Measurements from ENCODE around the gene BBS2. TPM values are rescaled to one million over a fixed set of nuclear protein-coding genes. Genes with fewer than 3 reads are reported as not detected.

Gene BBS2
- total and polyA plus RNA-seq, 9 of the 15 experiments (the other 6 are each of a cell fraction or from before 2014, with no cell fraction given), result 4.2 to 22.7 (median 10.2) TPM

DNA sequence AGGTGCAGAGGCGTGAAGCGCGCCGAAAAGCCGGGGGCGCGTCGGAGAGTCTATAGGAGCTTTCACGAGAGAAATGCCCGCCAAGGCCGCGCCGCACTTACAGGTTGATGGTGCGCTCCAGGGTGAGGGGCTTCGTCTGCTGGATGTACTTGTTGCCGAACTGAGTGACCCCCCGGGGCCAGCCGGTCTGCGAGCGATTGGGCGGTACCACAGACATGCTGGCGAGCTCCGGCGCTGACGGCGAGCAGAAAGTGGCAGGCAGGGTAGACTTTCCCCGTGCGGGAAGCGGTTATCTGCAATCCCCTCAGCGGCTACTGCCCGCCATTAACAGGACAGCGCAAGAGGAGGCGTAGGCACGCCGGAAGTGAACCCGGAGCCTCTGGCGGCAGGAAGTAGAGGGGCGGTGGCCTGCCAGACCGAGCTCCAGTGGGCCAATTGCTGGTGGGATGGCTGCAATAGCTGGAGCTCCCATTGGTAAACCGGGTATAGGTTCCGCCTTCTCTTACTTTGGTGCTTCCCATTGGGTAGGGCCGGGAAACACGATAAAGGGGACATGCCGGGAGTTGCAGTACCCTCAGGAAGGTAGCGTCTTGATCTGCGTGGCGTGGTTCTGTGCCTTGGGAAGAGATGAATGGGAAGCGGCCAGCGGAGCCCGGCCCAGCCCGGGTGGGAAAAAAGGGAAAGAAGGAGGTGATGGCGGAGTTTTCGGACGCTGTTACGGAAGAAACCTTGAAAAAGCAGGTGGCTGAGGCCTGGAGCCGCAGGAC, 68.7 kb downstream of the BBS2 start, which contains the start of the genes NUDT21 and OGFOD1:
TSS of gene NUDT21 (minus strand) at position 347 of the 767 bp plus-strand sequence. CDS start at position 217, 130 bp downstream.
TSS of gene OGFOD1 (plus strand) at position 569 of the 767 bp plus-strand sequence. CDS start at position 628, 59 bp downstream.
- Histone ChIP-seq H3K27ac (ENCODE audit: extremely low read depth, low read depth, low read length) (peak within 1 kb of the TSS; percentile 88), H3K36me3 (ENCODE audit: control insufficient read depth, insufficient read depth, low read length) (peaks cover 55% of the 10 kb centered on the region), H3K4me3 (peak within 1 kb of the TSS; percentile 89), H3K9me1 (ENCODE audit: control insufficient read depth, insufficient read depth, low read length) (no peaks in the 10 kb centered on the region), H3K4me2 (ENCODE audit: insufficient read depth, low read length) (peak within 1 kb of the TSS; percentile 95), H4K20me1 (replicated peaks; ENCODE audit: control insufficient read depth, insufficient read depth, low read length) (peaks cover 18% of the 10 kb centered on the region), H3K79me2 (ENCODE audit: control insufficient read depth, insufficient read depth, low read length) (peaks cover 76% of the 10 kb centered on the region), H3K4me1 (replicated peaks in 1 of 2; ENCODE audit: control insufficient read depth in 2 of 2, insufficient read depth in 2 of 2, low read length in 2 of 2) (peaks cover 0 to 16% of the 10 kb centered on the region in 2 experiments; a peak in 4 of 5 replicates), H3K27me3 (ENCODE audit: control insufficient read depth in 2 of 2, insufficient read depth in 2 of 2, low read length in 2 of 2) (no peaks in the 10 kb centered on the region), H2AFZ (ENCODE audit: low read depth, low read length) (peak within 1 kb of the TSS; percentile 92), H3K9ac (ENCODE audit: insufficient read depth in 1 of 2, low read depth in 2 of 2, low read length in 2 of 2) (peak within 1 kb of the TSS; percentile 93 to 98), H3K9me3 (replicated peaks; ENCODE audit: control insufficient read depth, insufficient read depth, low read depth, low read length) (no peaks in the 10 kb centered on the region)
- DNase-seq (ENCODE audit: extremely low read depth in 1 of 4, low spot score in 3 of 4), result peak; percentile 96 to 99 (median 97)
- ATAC-seq, result peak; percentile 98
- no TSS peak for BruUV-seq (replicated peaks)
- peak; percentile 98 for FAIRE-seq
- CTCF ChIA-PET (ENCODE audit: low intra/inter-chr PET ratio), result no interaction called here
- POLR2A ChIA-PET, result interaction anchor here (0.6 to 2.9 kb wide), 14 partner anchors 9 to 154 kb away, joined by 3 to 17 read pairs (median 4); no protein-coding TSS in a partner anchor
- intact Hi-C loops (cut with micrococcal nuclease), result no loop called here
- in situ Hi-C loops (cut with MboI), result no loop called here
- WGBS (ENCODE audit: insufficient coverage, low coverage, missing lambda C conversion rate), result under 1% methylated on average over 55 of the region's 56 CpGs
- TF ChIP-seq SAP30 (IDR thresholded peaks at IDR 0.05; ENCODE audit: borderline replicate concordance, insufficient read depth, low read depth, low read length, poor library complexity, severe bottlenecking) (peak; percentile 85), ELF4 (CRISPR knock-in tag; IDR thresholded peaks at IDR 0.05) (peak; percentile 74; the same call in 1 of the 2 replicates), IRF9 (tag; IDR thresholded peaks at IDR 0.05) (no peak), RBBP5 (IDR thresholded peaks at IDR 0.05; ENCODE audit: borderline replicate concordance, insufficient read depth, low read length, poor library complexity, severe bottlenecking) (peak; percentile 90), ZC3H8 (IDR thresholded peaks at IDR 0.05) (no peak), FOSL1 (tag; conservative IDR thresholded peaks at IDR 0.05) (no peak), SMAD4 (CRISPR knock-in tag; conservative IDR thresholded peaks at IDR 0.05) (0 out of 2 replicates have a peak, but pooled peaks have one; percentile 24), RBM34 (IDR thresholded peaks at IDR 0.05; ENCODE audit: borderline replicate concordance, insufficient read depth, low read length) (no peak), ASH1L (IDR thresholded peaks at IDR 0.05; ENCODE audit: borderline replicate concordance, low read depth, partially characterized antibody) (peak; percentile 92), ILK (tag; IDR thresholded peaks at IDR 0.05; ENCODE audit: borderline replicate concordance, low read depth) (no peak), SAFB (IDR thresholded peaks at IDR 0.05; ENCODE audit: borderline replicate concordance, low read depth, low read length) (no peak), XRCC5 (IDR thresholded peaks at IDR 0.05; ENCODE audit: low read depth, low read length) (no peak)
- TF ChIP-seq, protein P1, sequence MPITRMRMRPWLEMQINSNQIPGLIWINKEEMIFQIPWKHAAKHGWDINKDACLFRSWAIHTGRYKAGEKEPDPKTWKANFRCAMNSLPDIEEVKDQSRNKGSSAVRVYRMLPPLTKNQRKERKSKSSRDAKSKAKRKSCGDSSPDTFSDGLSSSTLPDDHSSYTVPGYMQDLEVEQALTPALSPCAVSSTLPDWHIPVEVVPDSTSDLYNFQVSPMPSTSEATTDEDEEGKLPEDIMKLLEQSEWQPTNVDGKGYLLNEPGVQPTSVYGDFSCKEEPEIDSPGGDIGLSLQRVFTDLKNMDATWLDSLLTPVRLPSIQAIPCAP (CRISPR knock-in tag; IDR thresholded peaks at IDR 0.05; ENCODE audit: borderline replicate concordance), result no peak
- TF ChIP-seq, protein P2, sequence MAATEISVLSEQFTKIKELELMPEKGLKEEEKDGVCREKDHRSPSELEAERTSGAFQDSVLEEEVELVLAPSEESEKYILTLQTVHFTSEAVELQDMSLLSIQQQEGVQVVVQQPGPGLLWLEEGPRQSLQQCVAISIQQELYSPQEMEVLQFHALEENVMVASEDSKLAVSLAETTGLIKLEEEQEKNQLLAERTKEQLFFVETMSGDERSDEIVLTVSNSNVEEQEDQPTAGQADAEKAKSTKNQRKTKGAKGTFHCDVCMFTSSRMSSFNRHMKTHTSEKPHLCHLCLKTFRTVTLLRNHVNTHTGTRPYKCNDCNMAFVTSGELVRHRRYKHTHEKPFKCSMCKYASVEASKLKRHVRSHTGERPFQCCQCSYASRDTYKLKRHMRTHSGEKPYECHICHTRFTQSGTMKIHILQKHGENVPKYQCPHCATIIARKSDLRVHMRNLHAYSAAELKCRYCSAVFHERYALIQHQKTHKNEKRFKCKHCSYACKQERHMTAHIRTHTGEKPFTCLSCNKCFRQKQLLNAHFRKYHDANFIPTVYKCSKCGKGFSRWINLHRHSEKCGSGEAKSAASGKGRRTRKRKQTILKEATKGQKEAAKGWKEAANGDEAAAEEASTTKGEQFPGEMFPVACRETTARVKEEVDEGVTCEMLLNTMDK (IDR thresholded peaks at IDR 0.05; ENCODE audit: borderline replicate concordance, insufficient read depth, low read depth, low read length, poor library complexity, severe bottlenecking), result no peak

Data from K562 (cell line).